ENCODE data around the gene AAR2.

Gene AAR2
- 43.1 to 43.7 reads per million in 2 donors for total RNA-seq

GRCh38 chr20:36235892-36236785 lies at the start of gene AAR2:
AAR2 (plus strand) TSS chr20:36236478; CDS start chr20:36239869, 3,391 bp downstream.
- peak; percentile 39 for DNase-seq

DNA sequence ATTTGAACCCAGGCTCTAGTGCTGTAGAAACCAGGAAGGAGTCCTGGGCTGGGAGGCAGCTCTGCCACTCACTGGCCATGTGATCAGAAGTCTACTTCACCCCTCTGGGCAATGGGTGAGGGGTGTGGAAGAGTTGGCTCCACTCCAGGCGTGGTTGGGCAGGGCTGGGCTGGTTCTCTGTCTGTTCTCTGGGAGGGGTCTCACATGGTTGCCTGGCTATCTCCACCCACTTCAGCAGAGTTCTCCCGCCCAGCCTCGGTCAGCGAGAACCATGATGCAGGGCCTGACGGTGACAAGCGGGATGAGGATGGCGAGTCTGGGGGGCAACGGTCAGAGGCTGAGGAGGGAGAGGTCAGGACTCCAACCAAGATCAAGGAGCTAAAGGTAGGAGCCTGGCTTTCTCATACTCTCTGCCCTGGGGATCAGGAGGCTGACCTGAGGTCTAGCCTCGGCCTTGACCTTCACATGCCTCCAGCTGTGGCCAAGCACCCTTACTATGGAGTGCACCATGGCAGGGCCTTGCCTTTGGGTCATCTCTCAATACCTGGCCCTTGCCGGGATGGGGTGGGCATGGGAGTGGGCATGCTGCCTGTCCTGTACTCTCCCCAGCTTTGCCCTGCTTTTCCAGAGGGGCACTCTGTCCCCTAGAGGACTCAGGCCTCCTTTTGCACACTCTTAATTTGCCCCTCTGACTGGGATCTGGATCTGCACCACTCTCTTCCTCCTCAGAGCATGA lies 42.1 kb upstream of the AAR2 start:
- DNase-seq = no peak

- DNase-seq = no peak
These were observed 39.6 kb upstream of the AAR2 start for GRCh38 chr20:36196676-36197075.

GRCh38 chr20:36197271-36197670 lies 39.0 kb upstream of the AAR2 start:
- no peak for DNase-seq

- no peak for DNase-seq
These were observed 36.7 kb upstream of the AAR2 start for GRCh38 chr20:36199345-36200257.

- DNase-seq = no peak
These were observed 35.8 kb upstream of the AAR2 start for GRCh38 chr20:36200451-36200850.

- DNase-seq = no peak
These were observed 35.1 kb upstream of the AAR2 start for GRCh38 chr20:36201198-36201597.

DNA sequence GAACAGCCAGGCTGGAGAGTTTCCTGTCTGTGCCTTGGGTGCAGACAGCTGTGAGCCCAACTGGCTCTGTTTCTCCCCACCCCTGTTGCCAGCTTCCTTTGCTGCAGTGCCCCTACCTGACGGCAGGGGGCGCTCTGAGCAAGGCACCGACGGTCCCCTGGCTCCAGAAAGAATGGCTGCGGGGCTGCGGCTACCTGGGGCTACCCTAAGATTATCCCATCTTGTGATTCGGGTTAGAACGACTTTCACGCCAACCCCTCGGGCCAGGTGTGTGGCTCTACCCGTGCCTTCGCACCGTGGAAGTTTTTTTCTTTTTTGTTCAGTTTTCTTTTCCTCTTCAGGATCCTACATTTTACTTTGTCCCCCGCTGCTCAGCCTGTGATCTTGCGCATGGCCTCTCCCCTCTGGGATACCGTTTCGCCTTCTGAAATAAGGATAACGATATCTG lies 33.4 kb upstream of the AAR2 start:
- DNase-seq = peak; percentile 40

- no peak for DNase-seq
These were observed 32.4 kb upstream of the AAR2 start for GRCh38 chr20:36203861-36204260.

GRCh38 chr20:36205026-36205425 lies 31.3 kb upstream of the AAR2 start:
- no peak for DNase-seq

GRCh38 chr20:36206068-36206467 lies 30.2 kb upstream of the AAR2 start:
- no peak for DNase-seq

GRCh38 chr20:36206641-36207040 lies 29.6 kb upstream of the AAR2 start:
- DNase-seq = no peak

GRCh38 chr20:36207602-36208001 lies 28.7 kb upstream of the AAR2 start:
- no peak for DNase-seq

GRCh38 chr20:36208257-36208656 lies 28.0 kb upstream of the AAR2 start:
- DNase-seq = no peak

- DNase-seq = no peak
These were observed 25.7 kb upstream of the AAR2 start for GRCh38 chr20:36210436-36211021.

- DNase-seq = no peak
These were observed 22.9 kb upstream of the AAR2 start for GRCh38 chr20:36213362-36213761.

- no peak for DNase-seq
These were observed 21.5 kb upstream of the AAR2 start for GRCh38 chr20:36214684-36215256.

GRCh38 chr20:36215778-36216177 lies 20.5 kb upstream of the AAR2 start:
- no peak for DNase-seq

DNA sequence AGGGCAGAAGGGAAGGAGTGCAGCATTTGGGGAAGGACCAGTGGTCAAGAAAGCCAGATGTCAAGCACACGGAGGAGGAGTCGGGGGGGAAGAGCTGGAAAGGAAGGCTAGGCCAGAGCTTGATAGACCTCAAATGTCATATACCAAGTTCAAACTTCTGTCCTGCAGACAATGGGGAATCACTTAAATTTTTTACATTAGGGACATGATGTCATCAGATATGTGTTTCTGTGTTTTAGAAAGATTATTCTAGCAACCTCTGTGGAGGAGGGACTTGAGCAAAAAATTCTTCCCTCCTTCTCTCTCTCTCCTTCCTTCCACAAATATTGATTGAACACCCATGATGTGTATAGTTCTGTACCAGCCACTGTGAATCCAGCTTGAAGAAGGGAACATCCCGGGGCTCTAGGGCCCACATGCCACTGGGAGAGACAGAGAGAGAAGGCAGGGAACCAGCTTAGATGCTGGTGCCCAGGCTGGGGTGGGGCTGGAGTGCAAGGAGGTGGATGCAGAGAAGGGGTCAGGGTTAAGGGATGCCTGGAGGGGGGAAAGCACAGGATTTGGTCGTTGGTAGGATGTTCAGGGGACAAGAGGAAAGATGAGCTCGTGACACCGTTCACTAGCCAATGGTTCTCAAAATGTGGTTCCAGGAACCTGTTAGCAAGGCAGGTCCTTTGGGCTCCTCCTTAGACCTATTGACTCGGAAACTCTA lies 19.8 kb upstream of the AAR2 start:
- DNase-seq = no peak

DNA sequence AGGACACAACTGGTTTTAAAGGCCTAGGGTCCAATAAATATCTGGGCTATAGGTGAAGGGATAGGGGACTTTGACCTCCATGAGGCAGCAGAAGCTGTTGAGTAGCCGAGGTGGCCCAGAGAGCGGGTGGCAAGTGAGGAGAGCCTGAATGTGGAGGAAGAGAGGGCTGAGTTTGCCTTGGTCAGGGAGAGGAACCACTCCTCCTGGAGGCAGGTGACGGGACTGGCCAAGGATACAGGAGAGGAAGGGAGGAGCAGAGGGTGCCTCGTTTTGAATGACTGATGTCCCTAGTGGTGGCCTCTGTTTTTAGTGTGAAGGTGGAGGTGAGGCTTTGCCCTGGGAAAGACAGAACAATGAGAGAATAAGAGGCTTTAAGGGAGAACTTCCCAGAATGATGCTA lies 19.1 kb upstream of the AAR2 start:
- no peak for DNase-seq

DNA sequence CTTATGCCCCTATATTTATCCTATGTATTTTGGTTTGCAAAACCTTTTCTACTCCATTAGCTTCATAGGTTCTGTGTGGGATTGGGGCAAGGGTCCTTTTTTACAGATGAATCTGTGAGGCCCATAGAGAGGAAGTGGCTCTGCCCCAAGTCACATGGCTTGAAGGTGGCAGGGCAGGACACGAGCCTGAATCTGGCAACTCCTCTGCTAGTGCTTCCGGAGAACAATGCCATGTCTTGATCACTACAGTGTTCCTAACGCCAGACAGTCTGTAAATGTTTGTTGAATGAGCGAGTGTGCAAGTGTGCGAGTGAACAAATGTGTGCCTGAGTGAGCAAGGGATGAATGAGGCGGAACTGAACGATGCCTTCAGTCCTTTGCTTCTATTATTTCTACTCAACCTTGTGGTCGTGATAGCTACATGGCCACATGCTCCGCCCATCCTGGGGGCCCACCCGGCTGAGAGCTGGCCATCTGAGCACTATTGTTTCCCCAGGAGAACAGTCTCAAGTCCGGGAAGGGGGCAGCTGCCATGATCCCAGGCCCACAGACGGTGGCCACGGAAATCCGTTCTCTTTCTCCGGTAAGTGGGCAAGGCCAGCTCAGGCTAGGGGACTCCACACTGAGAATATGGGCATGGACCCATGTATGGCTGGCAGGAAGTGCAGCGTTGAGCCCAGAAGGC lies 17.8 kb upstream of the AAR2 start:
- no peak for DNase-seq
